GM12801 (cell line): ENCODE measurements around the gene CRACDL.

Experiments
- TF ChIP-seq, protein P1 (sequence below): IDR thresholded peaks from one replicate; pipeline ENCODE4 v1.5.1; 2011; ENCODE audit warnings: control low read depth; ENCODE audit not compliant: insufficient read length; ENCODE audit errors: extremely low read depth

CRACDL gene

DNA sequence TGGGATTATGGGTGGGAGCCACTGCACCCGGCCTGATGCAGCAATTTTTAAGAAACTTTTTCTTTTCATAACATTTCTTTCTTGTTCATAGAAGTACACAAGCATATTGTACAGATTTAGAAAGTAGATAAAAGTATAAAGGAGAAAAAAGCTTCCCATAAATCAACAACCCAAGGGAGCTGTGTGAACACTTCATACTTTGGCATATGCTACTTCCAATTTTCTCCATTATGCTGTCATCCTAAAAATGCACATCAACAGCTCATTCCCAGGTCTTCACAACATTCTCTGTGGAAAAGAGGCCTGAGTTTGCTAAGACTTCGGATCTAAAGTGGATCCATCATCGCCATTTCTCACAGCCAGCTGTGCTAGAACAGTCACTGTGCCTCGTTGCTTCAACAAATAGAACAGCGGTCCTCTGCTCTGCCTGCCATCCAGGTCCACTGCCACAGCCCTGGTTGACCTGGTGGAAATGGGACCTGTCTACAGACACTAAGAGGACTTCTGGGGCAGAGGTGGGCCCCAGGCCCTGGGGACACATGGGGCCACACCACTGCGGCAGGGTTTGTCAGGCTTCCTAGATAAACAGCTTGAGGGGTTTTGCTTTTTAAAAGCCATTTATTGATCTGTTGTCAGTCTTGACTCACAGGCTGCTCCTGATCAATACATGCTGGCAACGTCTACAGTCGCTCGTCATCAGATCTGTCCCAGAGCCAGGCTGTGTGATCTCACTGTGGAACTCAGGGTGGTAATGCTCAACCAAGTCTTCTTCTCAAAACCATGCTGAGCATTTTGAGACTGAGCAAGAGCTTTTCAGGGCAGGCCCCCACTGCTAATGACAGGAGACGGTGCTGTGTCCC lies 132.4 kb downstream of the CRACDL start:
- TF ChIP-seq, protein P1, sequence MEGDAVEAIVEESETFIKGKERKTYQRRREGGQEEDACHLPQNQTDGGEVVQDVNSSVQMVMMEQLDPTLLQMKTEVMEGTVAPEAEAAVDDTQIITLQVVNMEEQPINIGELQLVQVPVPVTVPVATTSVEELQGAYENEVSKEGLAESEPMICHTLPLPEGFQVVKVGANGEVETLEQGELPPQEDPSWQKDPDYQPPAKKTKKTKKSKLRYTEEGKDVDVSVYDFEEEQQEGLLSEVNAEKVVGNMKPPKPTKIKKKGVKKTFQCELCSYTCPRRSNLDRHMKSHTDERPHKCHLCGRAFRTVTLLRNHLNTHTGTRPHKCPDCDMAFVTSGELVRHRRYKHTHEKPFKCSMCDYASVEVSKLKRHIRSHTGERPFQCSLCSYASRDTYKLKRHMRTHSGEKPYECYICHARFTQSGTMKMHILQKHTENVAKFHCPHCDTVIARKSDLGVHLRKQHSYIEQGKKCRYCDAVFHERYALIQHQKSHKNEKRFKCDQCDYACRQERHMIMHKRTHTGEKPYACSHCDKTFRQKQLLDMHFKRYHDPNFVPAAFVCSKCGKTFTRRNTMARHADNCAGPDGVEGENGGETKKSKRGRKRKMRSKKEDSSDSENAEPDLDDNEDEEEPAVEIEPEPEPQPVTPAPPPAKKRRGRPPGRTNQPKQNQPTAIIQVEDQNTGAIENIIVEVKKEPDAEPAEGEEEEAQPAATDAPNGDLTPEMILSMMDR, result no peak

DNA sequence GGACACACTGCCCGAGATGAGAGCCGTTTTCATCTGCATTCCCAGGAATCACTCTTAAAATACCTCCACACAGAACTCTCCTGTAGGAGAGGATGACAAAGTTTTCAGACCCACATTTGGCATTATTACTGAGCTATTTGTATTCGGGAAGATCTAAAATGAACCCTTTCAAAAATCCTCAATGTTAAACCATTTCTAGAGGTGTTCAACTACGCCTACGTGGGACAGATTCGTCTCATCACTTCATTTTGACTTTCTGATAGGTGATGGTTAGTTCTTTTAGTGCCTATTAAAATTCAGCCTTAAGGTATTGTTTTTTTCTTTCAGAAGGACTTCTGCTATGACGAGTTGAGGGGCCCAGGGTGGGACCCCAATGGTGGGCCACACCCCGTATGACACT lies 133.7 kb downstream of the CRACDL start:
- TF ChIP-seq, protein P1, result no peak

DNA sequence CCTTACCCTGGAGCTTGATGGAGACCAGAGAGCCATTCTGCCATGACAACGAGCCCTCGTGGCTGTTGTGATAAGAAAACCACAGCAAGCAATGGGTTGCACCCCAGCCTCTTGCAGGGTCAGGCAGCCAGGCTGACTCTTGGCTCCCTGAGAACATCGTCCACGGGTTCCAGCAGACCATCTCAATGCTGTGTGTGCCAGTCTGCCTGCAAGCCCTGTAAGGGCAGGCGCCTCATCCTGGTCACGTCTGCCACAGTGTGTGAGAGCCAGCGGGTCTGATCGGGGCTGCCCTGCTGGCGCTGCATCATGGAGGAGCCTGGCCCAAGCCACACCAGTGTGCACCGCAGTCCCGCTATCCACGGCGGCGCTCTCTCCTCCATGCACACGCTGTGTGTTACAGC lies 134.1 kb downstream of the CRACDL start:
- TF ChIP-seq, protein P1, result no peak

DNA sequence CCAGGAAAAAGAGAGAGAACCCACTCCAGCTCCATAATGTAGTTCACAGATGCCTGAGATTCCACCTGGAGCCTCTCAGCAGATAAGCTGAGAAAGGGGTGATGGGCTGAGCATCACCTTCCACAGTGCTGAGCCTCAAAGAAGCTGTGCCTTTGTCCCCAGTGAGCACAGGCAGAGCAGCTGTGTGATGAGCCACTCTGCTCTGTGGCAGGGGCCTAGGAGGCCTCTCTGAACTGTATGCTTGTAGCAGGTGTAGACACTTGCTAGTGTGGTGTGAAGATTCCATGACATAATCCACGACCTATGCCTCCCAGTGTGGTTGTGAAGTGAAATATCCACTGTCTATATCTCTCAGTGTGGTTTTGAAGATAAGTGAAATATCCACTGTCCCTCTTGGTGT lies 134.7 kb downstream of the CRACDL start:
- TF ChIP-seq, protein P1, result no peak

DNA sequence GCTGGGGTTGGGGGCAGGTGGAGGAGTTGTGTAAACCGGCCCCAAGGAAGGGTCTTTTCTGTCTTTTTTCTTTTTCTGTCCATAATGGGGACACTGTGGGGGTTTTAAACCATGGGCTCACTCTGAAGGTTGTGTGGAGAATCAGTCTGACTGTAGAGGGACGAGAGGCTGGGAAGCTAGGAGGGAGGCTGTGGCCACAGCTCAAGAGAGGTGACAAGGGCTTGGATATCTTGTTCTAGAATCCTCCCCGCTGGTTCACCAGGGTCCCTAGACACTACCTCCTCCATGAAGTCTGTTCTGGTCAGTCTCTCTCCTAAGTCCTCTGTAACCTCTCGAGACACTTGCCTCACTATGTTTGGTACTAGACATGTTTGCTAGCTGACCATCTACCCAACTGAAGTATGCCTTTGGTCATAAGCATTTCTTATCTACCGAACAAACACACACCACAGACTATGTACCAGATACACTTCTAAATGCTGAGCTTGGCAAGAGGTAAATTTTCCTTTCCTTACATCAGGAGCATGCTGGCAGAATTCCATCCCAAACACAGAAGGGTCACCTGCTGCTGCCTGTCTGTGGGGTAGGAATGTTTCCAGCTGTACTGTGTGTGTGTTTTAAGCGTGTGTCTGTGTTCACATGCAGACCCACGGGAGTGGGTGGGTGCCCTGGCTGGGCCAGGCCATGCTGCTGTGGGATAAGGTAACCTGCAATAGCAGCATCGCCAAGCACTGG lies 135.5 kb downstream of the CRACDL start:
- TF ChIP-seq, protein P1, result no peak

DNA sequence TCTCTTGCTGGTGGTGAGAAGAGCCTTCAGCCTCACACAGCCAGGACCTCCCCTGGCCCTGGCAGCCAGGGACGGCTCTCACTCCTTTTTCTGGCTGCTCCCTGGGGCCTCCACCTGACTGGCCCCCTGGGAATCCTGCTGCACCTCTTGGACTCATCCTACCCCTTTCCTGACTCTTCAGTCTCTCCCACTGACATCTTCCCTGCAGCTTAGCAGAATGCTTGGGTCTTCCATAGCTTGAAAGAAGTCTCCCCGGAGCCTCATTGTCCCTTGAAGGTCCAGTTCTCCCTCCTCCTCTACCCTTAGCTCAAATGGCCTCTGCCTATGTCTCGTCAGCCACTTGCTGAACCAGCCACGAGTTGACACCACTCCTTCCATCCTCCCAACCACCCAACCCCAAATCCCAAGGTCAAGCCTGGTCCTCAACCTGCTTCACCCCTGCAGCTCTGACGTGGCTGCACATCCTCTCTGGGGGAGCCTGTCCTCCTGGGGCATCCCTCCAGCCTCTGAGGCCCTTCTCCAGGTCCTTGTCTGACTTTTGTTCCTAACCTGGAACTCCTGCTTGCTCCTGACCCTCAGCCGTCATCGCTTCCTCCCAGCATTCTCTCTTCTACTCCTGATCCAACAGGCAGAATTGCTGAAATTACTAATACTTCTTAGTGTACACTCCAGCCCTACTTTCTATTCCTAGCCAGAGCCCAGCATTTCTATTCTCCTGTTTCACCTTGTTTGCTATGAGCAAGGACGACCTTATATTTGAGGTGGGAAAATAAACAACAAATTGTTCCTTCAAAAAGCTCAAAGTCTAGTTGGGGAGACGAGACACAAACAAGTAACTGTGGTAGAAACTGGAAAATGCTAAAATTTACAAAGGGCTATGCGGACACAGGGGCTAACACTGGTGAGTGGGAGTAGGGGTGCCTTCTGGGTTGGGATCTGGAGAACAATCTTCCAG lies 136.4 kb downstream of the CRACDL start:
- TF ChIP-seq, protein P1, result no peak
